Measurements from ENCODE around the gene DLG2.

- no peak for TF ChIP-seq CTCF (IDR thresholded peaks at IDR 0.05 in 2 of 3, conservative IDR thresholded peaks at IDR 0.05 in 1 of 3; ENCODE audit: insufficient read depth in 2 of 3, low read depth in 1 of 3, low read length in 3 of 3)
- TF ChIP-seq MECOM (CRISPR knock-in tag; IDR thresholded peaks at IDR 0.05) = no peak
- TF ChIP-seq CGGBP1 (CRISPR knock-in tag; IDR thresholded peaks at IDR 0.05) = no peak
- TF ChIP-seq HMG20A (CRISPR knock-in tag; conservative IDR thresholded peaks at IDR 0.05) = no peak
- TF ChIP-seq ZNF12 (CRISPR knock-in tag; IDR thresholded peaks at IDR 0.05) = no peak
- no peak for TF ChIP-seq ATF3 (IDR thresholded peaks at IDR 0.05)
- TF ChIP-seq ATF3 (CRISPR knock-in tag; conservative IDR thresholded peaks at IDR 0.05) = no peak
- no peak for TF ChIP-seq HDGF (IDR thresholded peaks at IDR 0.05)
- TF ChIP-seq RNF2 (IDR thresholded peaks at IDR 0.05) = no peak
- no peak for TF ChIP-seq ZBTB43 (CRISPR knock-in tag; IDR thresholded peaks at IDR 0.05)
- TF ChIP-seq JUND (IDR thresholded peaks at IDR 0.05; ENCODE audit: borderline replicate concordance, low read depth, low read length) = no peak
- TF ChIP-seq JUND (tag; IDR thresholded peaks at IDR 0.05; ENCODE audit: borderline replicate concordance, low read depth, low read length) = no peak
Measured at GRCh38 chr11:84333221-84333620, 1293.9 kb downstream of the DLG2 start.

Data from K562 (cell line).